ENCODE data around the gene LMBRD2.

The LMBRD2 gene

GRCh38 chr5:36096486-36096885 is 55.2 kb downstream of the LMBRD2 start:
- no peak for DNase-seq

- peak; percentile 22 for DNase-seq
Measured at GRCh38 chr5:36089989-36090388, 61.7 kb downstream of the LMBRD2 start.

GRCh38 chr5:36079200-36079781 is 72.4 kb downstream of the LMBRD2 start:
- DNase-seq = peak; percentile 44

- no peak for DNase-seq
Measured at GRCh38 chr5:36078430-36078829, 73.3 kb downstream of the LMBRD2 start.

- DNase-seq = no peak
Measured at GRCh38 chr5:36073595-36074216, 78.0 kb downstream of the LMBRD2 start.

GRCh38 chr5:36070687-36071571 is 80.8 kb downstream of the LMBRD2 start:
- no peak for DNase-seq

- DNase-seq = no peak
Measured at GRCh38 chr5:36068751-36069281, 82.9 kb downstream of the LMBRD2 start.

GRCh38 chr5:36066540-36067210 is 85.0 kb downstream of the LMBRD2 start, which contains the start of gene UGT3A2:
TSS of gene UGT3A2 (minus strand) at chr5:36066882. CDS start at chr5:36066789, 93 bp downstream.
- DNase-seq = no peak

GRCh38 chr5:36066001-36066539 is 85.6 kb downstream of the LMBRD2 start:
- DNase-seq = no peak

GRCh38 chr5:36060420-36060887 is 91.2 kb downstream of the LMBRD2 start:
- peak; percentile 54 for DNase-seq

- DNase-seq = peak; percentile 69
Measured at GRCh38 chr5:36059571-36060419, 91.9 kb downstream of the LMBRD2 start.

GRCh38 chr5:36058776-36059175 is 92.9 kb downstream of the LMBRD2 start:
- no peak for DNase-seq

- no peak for DNase-seq
Measured at GRCh38 chr5:36057386-36057785, 94.3 kb downstream of the LMBRD2 start.

- no peak for DNase-seq
Measured at GRCh38 chr5:36056422-36056821, 95.3 kb downstream of the LMBRD2 start.

GRCh38 chr5:36055984-36056383 is 95.7 kb downstream of the LMBRD2 start:
- DNase-seq = no peak

GRCh38 chr5:36054647-36055046 is 97.0 kb downstream of the LMBRD2 start:
- no peak for DNase-seq

- no peak for DNase-seq
Measured at GRCh38 chr5:36052538-36052937, 99.1 kb downstream of the LMBRD2 start.

GRCh38 chr5:36049949-36050348 is 101.7 kb downstream of the LMBRD2 start:
- DNase-seq = no peak

Data from fibroblast of skin of right quadriceps (primary cell).